Esophagus mucosa (tissue), 1 donor: ENCODE data around the gene SFXN2. TPM values are rescaled to one million over a fixed set of nuclear protein-coding genes. Genes with fewer than 3 reads are reported as not detected.
"Not testable (repeated sequence)": the region's sequence is repeated elsewhere in the genome, so short reads cannot be mapped to it uniquely, and the experiment has no call there.

Experiments used
- ATAC-seq: fragments of 200-7000 bp; cut with Tn5 transposase; one replicate; pipeline ENCODE4 v1.9.1; 2020
- total RNA-seq: library from RNA; stranded (reverse); gene quantifications from one replicate; pipeline ENCODE4 v1.2.4, GENCODE V29; 2023
- donor health status: DM: yes; HTN: yes; CAD: no.

Gene SFXN2
- total RNA-seq, 1 donor from 2014 or later = 10.6 TPM

GRCh38 chr10:102681696-102682095 lies 32.7 kb upstream of the SFXN2 start:
- no peak for ATAC-seq

GRCh38 chr10:102682416-102682815 lies 32.0 kb upstream of the SFXN2 start:
- no peak for ATAC-seq

- ATAC-seq = no peak
These were observed 31.5 kb upstream of the SFXN2 start for GRCh38 chr10:102682981-102683380.

GRCh38 chr10:102683736-102684135 lies 30.7 kb upstream of the SFXN2 start:
- ATAC-seq = no peak

GRCh38 chr10:102691285-102692066 lies 23.0 kb upstream of the SFXN2 start:
- ATAC-seq = peak; percentile 82

GRCh38 chr10:102695401-102695800 lies 19.0 kb upstream of the SFXN2 start:
- ATAC-seq = not testable (repeated sequence)

GRCh38 chr10:102696736-102697135 lies 17.7 kb upstream of the SFXN2 start:
- ATAC-seq = peak; percentile 93

- ATAC-seq = no peak
These were observed 15.5 kb upstream of the SFXN2 start for GRCh38 chr10:102698894-102699293.

GRCh38 chr10:102701272-102701671 lies 13.2 kb upstream of the SFXN2 start:
- no peak for ATAC-seq

GRCh38 chr10:102701796-102702195 lies 12.6 kb upstream of the SFXN2 start:
- ATAC-seq = no peak

- no peak for ATAC-seq
These were observed 11.7 kb upstream of the SFXN2 start for GRCh38 chr10:102702742-102703141.

- no peak for ATAC-seq
These were observed 9.5 kb upstream of the SFXN2 start for GRCh38 chr10:102704915-102705314.

- no peak for ATAC-seq
These were observed 8.9 kb upstream of the SFXN2 start for GRCh38 chr10:102705531-102705930.

- no peak for ATAC-seq
These were observed 3.8 kb upstream of the SFXN2 start for GRCh38 chr10:102710609-102711008.

- no peak for ATAC-seq
These were observed 2.3 kb upstream of the SFXN2 start for GRCh38 chr10:102712089-102712488.

- no peak for ATAC-seq
These were observed 1.4 kb upstream of the SFXN2 start for GRCh38 chr10:102712843-102713538.

GRCh38 chr10:102713539-102713813 lies 960 bp upstream of the SFXN2 start:
- peak; percentile 63 for ATAC-seq

- peak; percentile 99 for ATAC-seq
These were observed 419 bp upstream of the SFXN2 start, which contains the start of gene ARL3 for GRCh38 chr10:102713814-102714620. Gene ARL3 (minus strand): TSS chr10:102714397. CDS start chr10:102714275, 122 bp downstream.

- no peak for ATAC-seq
These were observed 1.4 kb downstream of the SFXN2 start for GRCh38 chr10:102715880-102716279.

GRCh38 chr10:102716900-102717565 lies 2.6 kb downstream of the SFXN2 start:
- ATAC-seq = not testable (repeated sequence)

GRCh38 chr10:102718220-102718619 lies 3.8 kb downstream of the SFXN2 start:
- no peak for ATAC-seq

GRCh38 chr10:102720337-102720736 lies 5.9 kb downstream of the SFXN2 start:
- no peak for ATAC-seq
